Tibial nerve (tissue), 4 donors: ENCODE data around the gene WDR64.

Experiments used
- EP300 ChIP-seq, 2 donors: sonication (generic); formaldehyde crosslinking; IDR thresholded peaks; one replicate each; pipeline ENCODE4 v1.6.1; 2017; ENCODE audit warnings: antibody characterized with exemption in 2 of 2, mild to moderate bottlenecking in 1 of 2
- POLR2A ChIP-seq, 2 donors: fragments of 450-650 bp; IDR thresholded peaks; one replicate each; pipeline ENCODE4 v1.6.1; 2017; ENCODE audit warnings: antibody characterized with exemption in 2 of 2, mild to moderate bottlenecking in 2 of 2, moderate library complexity in 2 of 2
- TF ChIP-seq, protein P1 (sequence below), 5 experiments: fragments of 200-600 bp in 3 of 5; fragments of 450-650 bp in 2 of 5; sonication (generic) in 3 of 5; IDR thresholded peaks; one replicate each; pipeline ENCODE4 v1.5.1; 2016 to 2019; ENCODE audit warnings: antibody characterized with exemption in 5 of 5, mild to moderate bottlenecking in 3 of 5, moderate library complexity in 2 of 5

DNA sequence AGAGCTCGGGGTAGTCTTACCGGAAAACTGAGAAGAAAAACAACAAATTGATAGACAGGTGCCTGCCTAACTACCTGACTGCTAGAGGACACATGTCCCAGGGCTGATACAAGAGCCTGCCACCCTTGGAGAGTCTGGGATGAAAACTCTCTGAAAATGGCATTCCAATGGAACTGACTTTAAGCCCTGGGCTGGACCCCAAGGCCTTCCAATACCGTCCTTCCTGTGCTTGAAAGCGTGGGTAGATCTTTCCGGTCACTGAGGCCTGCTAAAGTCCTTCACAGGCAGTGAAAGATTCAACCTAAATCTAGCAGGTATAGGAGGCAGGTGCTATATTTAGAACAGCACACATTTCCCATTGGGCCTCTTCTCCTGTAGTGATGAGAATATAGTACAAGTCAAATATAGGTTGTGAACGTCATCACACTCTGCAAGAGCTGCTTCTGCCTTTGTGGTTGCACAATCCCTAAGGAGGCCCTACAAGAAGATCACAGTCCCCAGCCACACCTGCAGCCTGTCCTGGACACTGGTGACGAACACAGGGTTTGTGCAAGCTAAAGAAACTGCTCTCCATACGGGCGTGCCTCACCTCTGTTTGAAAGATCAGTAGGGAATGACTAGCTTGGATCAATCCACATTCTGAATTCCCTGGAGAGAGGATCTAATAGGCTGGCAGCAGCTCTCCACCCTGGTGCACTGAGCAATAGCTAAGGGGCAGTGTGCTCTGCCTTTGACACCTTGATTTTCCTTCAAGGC lies 11.0 kb upstream of the WDR64 start:
- TF ChIP-seq, protein P1, sequence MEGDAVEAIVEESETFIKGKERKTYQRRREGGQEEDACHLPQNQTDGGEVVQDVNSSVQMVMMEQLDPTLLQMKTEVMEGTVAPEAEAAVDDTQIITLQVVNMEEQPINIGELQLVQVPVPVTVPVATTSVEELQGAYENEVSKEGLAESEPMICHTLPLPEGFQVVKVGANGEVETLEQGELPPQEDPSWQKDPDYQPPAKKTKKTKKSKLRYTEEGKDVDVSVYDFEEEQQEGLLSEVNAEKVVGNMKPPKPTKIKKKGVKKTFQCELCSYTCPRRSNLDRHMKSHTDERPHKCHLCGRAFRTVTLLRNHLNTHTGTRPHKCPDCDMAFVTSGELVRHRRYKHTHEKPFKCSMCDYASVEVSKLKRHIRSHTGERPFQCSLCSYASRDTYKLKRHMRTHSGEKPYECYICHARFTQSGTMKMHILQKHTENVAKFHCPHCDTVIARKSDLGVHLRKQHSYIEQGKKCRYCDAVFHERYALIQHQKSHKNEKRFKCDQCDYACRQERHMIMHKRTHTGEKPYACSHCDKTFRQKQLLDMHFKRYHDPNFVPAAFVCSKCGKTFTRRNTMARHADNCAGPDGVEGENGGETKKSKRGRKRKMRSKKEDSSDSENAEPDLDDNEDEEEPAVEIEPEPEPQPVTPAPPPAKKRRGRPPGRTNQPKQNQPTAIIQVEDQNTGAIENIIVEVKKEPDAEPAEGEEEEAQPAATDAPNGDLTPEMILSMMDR (IDR thresholded peaks at IDR 0.05), result no peak
- TF ChIP-seq POLR2A (IDR thresholded peaks at IDR 0.05) (no peak), EP300 (IDR thresholded peaks at IDR 0.05) (no peak)
